HG03060 (cell line): ENCODE data around the gene OPHN1.

Experiments used
- ATAC-seq: cut with Tn5 transposase; IDR thresholded peaks from one replicate; pipeline ENCODE4 v1.9.1; 2021; ENCODE audit warnings: low read depth, moderate number of reproducible peaks; ENCODE audit not compliant: unreplicated experiment

OPHN1 gene

DNA sequence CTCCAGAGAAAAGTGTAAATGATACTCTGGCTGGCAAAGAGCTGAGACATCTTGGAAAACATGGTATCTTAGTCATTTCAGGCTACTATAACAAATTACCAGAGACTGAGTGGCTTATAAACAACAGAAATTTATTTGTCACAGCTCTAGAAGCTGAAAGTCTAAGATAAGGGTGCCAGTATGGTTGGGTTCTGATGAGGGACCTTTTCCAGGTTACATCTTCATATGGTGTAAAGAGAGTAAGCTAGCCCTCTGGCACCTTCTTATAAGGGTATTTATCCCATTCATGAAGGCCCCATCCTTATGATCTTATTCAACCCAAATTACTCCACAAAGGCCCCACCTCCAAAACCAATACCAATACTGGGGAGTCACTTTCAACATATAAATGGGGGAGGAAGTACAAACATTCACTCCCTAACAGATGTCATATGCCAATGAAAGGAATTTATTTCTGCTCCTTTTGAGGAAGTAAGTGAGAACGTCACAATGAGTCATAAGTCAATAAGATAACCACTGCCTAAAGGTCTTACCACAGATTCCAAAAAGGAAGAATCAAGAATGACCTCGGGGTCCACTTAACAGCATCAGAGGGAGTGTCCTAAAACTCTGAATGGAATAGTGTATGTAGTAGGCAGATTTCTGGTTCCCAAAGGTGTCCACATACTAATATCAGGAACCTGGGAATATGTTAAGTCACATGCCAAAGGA, 246.6 kb downstream of the OPHN1 start:
- ATAC-seq = no peak

DNA sequence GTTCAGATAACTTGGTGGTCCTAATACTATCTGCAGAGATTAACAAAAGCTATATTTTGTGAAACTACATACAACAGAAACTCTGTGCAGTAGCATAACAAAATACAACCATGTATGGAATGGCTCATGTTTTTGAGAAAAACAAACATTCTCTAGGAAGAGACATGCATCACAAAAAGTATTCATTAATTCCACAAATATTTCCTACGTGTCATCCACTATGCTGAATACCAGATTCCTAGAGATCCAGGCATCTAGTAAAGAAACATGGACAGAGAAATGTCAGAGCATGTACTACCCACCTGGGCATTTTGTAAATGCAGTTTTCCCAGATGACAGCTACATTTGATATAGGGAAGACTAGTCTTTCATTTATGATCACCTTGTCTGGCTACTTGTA, 248.1 kb downstream of the OPHN1 start:
- ATAC-seq = no peak

DNA sequence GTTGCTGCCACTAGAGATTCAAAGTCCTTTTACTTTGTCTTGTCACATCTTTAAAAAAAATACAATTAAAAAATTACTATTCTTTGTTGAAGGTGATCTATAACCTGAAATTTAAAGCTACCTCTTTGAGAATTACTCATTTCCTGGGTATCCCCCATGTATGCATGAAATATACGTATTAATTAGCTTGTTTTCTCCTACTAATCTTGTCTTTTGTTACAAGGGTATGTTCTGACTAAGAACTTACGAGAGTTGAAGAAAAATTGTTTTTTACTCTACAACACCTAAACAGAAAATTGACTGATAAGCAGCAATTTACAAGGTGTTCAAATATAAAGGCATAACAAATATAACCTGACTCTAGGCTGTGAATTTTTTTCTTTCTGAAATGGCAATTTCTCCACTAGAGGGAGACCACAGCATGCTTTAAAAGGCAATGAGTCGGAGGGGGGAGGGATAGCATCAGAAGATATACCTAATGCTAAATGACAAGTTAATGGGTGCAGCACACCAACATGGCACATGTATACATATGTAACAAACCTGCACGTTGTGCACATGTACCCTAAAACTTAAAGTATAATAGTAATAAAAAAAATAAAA, 249.6 kb downstream of the OPHN1 start:
- ATAC-seq = no peak

DNA sequence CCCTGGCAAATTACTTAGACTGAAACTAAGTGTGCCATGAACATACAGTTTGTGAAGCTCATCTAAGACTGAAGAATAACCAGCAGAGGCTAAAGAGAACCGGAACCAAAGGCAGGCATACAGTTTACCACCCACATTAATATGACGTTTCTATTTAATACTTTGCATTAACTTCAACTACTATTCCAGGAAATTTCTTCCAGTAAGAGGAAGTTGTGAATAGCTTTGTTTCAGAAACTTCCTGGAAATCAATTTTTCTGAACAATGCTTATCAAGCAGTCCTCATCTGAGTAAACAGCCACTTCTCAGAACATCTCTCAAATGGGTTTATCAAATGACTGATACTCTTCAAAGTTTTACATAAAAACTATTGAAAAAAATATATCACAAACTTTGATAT, 252.7 kb downstream of the OPHN1 start:
- ATAC-seq = no peak

- no peak for ATAC-seq
Observed at GRCh38 chrX:68179355-68179754, 253.9 kb downstream of the OPHN1 start.

GRCh38 chrX:68177542-68177941, 255.8 kb downstream of the OPHN1 start:
- no peak for ATAC-seq

DNA sequence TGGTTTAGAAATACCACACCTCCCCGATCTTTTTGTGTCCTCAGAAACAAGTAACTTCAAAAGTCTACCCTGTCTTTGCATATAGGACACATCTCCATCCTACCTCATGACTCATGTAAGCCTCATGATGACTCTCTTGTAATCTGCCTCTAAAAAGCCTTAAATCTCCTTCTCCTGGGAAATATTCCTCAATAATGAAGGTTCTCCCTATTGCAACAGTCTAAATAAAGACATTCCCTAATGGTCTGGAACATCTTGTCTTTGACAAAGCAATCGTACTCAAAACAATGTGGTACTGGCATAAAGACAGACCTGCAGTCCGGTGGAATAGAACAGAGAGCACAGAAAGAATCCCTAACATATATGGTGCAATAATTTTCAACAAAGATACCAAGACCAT, 257.7 kb downstream of the OPHN1 start:
- no peak for ATAC-seq

- ATAC-seq = no peak
Observed at GRCh38 chrX:68163441-68163840, 269.9 kb downstream of the OPHN1 start.

- ATAC-seq = no peak
Observed at GRCh38 chrX:68147848-68148247, 285.4 kb downstream of the OPHN1 start.

DNA sequence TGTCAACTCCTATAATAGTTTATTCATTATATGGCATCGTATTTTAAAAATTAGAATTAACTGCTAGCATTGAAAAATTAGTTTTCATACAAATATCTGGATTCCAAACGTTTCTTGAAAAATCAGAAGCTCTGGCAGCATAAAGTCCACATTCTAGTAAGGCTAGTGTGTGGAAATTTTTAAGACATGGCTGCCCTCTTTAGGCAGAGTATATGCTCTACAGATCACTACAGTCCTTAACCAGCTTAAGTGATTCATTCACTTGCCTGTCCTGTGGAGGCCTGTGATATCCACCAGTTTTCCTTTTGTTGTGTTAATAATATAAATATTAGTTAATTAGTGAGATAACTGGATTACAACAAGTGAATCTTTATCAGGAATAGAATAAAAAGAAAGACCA, 287.2 kb downstream of the OPHN1 start:
- no peak for ATAC-seq

DNA sequence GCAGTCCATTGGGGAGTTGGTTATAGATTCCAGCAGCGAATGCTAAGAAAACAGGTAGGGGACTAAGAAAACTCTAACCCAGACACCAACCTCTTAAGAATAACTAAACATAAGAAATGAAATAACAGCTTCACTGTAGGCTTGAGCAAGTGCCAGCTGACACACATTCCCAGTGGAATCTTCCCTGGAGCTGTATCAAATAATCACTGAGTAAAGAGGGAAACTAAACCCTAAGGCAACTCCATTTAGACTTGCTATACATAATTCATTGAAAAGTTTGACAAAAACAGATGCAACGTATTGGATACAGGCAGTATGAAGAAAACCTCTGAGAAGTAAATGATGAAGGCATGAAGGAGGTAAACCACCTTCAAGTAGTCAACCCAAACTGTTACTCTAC, 293.5 kb downstream of the OPHN1 start:
- ATAC-seq = no peak

GRCh38 chrX:68133181-68133580, 300.1 kb downstream of the OPHN1 start:
- no peak for ATAC-seq

- no peak for ATAC-seq
Observed at GRCh38 chrX:68132749-68133148, 300.5 kb downstream of the OPHN1 start.

DNA sequence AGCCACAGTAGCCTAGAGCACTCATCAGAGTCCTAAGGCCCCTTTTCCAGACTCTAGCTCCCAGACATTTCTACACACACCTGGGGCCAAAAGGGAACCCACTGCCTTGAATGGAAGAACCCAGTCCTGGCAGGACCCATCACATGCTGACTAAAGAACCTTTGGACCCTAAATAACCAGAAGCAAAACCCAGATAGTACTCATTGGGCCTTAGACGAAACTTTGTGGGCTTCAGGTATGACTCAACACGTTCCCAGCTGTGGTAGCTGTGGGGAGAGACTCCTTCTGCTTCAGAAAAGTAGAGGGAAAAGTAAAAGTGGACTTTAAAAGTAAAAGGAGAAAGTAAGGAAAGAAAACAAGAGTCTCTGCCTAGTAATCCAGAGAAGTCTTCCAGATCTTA, 311.5 kb downstream of the OPHN1 start:
- ATAC-seq = no peak

DNA sequence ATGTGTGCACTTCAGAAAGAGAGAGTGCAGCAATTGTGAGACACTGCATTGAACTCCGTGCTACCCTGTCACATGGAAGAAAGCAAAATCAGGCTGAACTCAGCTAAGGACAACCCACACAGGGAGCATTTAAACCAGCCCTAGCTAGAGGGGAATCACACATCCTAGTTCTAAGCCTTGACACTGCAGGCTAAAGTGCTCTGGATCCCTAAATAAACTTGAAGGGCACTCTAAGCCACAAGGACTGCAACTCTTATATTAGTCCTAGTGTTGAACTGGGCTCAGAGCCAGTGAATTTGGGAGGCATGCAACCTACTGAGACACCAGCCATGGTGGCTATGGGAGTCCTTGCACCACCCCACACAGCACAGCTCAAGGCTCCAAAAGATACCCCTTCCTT, 311.9 kb downstream of the OPHN1 start:
- no peak for ATAC-seq

GRCh38 chrX:68115371-68115770, 317.9 kb downstream of the OPHN1 start:
- ATAC-seq = no peak

DNA sequence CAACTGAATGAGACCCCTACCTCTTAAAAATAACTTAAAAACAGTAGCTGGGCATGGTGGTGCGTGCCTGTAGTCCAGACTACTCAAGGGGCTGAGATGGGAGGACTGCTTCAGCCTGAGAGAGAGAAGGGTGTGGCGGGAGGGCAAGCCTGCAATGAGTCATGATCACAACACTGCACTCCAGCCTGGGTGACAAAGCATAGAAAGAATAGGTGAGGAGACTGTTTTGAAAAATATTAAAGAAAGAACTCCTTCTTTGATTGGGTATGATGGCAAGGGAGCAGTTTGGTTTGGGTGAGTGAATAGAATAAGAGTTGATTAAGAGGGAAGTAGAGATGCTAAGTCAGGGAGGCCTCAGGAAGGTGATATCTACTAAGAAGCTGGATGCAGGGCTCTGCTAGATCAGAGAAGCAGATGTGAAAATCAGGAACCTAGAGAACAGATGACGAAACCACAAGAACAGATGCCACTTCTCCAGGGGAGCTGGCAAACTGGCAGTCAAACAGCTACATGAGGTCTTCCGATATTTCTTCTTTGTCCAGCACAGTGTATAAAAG, 318.6 kb downstream of the OPHN1 start:
- ATAC-seq = no peak

DNA sequence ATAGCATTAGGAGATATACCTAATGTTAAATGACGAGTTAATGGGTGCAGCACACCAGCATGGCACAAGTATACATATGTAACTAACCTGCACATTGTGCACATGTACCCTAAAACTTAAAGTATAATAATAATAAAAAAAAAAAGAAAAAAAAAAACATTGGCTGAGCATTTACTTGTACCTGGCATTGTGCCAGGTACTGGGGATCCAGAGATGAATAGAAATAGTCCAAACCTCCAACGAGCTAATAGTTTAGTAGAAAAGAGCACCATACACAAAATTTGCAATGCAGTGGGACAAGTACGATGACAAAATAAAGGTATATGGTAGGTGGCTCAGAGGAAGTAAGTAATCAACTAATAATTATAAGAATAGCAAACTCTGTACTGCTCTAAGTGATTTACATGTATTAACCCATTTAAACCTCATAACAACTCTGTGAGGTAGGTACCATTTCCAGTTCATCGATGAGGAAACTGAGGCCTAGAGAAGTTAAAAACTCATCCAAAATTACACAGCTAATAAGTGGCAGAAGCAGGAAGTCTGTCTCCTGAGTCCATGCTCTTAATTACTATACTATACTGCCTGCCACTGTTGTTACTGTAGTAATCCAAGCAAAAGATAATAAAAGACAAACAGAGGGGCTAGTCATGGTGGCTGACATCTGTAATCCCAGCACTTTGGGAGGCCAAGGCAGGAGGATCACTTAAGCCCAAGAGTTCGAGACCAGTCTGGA, 319.3 kb downstream of the OPHN1 start:
- ATAC-seq = no peak

DNA sequence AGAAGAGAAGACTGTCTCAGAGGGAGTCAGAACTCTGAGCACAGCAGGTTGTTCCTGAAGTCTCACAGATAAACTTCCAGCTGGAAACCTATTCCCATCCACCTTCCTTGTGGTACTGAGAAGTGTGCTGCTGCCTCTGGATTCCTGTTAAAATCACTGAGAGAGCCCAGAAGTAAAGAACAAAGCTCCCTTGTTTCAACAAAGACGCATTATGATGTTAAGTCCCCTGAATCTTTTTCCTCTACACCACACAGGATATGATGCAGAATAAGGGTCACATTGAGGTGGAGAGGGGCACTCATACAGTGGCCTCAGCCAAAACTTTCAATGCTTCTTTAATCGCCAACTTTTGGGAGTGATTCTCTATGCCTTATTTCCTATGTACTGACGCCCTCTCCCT, 321.0 kb downstream of the OPHN1 start:
- ATAC-seq = no peak

DNA sequence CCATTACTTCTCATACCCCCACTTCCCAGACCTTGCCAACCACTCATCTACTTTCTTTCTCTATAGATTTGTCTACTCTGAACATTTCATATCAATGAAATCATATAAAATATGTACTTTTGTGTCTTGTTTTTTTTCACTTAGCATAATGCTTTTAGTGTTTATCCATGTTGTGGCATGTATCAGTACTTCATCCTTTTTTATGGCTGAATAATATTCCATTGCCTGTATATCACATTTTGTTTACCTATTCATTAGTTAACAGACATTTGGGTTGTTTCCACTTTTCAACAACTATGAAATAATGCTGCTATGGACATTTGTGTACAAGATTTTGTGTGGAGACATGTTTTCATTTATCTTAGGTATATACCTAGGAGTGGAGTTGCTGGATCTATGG, 324.1 kb downstream of the OPHN1 start:
- ATAC-seq = no peak

DNA sequence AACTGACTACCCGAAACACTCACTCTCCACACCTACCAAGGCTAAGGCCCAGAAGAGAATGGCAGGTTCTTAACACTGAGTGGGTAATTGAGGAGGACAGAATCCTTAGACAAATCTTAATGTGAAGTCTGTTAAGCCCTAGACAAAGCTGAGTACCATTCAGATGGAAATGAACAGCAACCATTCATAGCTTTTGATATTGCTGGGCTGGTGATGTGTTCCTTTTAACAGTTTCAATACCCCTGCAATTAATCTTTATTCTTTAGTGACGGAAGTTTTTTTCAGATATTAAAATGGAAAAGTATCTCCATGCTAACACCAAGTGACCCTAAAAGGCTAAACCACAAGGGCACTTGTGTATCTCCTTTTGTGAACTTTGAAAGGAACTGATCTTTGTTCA, 334.9 kb downstream of the OPHN1 start:
- ATAC-seq = no peak

- no peak for ATAC-seq
Observed at GRCh38 chrX:68090266-68090665, 343.0 kb downstream of the OPHN1 start.
